ENCODE results near the gene ISLR2. TPM values are rescaled to one million over a fixed set of nuclear protein-coding genes. Genes with fewer than 3 reads are reported as not detected.

The ISLR2 gene
- total RNA-seq, 6 donors from 2014 or later: under 0.01 to 2.5 (median 1.3) TPM; not detected in 3

DNA sequence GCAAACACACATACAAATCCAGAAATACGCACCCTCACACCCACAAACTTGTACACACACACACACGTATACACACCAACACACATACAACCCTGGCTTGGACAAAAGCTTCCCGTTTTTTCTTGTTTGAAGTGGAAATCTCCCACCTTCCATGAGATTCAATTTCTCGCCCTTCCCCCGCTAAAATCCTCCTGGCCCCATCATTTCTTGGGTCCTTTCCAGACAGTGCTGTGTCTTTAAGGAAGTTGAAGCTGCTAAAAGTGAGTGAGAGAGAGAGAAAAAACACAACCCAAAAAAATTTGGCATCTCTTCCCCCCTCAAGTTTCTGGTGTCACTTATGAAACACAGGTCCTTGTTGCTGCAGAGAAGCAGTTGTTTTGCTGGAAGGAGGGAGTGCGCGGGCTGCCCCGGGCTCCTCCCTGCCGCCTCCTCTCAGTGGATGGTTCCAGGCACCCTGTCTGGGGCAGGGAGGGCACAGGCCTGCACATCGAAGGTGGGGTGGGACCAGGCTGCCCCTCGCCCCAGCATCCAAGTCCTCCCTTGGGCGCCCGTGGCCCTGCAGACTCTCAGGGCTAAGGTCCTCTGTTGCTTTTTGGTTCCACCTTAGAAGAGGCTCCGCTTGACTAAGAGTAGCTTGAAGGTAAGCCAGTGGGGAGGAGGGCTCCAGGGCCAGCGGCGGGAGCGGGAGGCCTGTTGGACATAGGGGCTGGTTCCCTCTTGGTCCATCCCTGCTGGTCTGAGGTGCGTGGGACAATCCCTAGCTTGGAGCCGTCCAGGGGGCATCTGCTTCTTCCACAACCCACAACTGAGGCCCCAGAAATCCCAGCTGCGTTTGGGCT is 43.2 kb downstream of the ISLR2 start, which contains the start of gene ISLR:
ISLR (plus strand) TSS at position 331 of the 839 bp plus-strand sequence. CDS start 1,149 bp downstream, outside the sequence.
- H3K27ac ChIP-seq: peak within 1 kb of the TSS; percentile 16 to 80 (median 72)
- 38 to 60% methylated on average over 8 to 20 of the region's 20 CpGs for WGBS, 2 donors
- H3K27me3 ChIP-seq: no peaks in the 10 kb centered on the region
- TF ChIP-seq EP300 (IDR thresholded peaks at IDR 0.05) (no peak), POLR2AphosphoS5 (IDR thresholded peaks at IDR 0.05) (peak in 1 of 2 donors; percentile 28)
- H3K4me1 ChIP-seq: peaks cover 0 to 17% (median 6%) of the 10 kb centered on the region in 4 donors
- ATAC-seq (ENCODE audit: low FRiP score in 2 of 2) (peak; percentile 28 to 59), DNase-seq (peak in 1 of 2 donors; percentile 23)
- H3K9me3 ChIP-seq: no peaks in the 10 kb centered on the region
- peak within 1 kb of the TSS in 3 of 4 donors; percentile 21 to 37 (median 35) for H3K4me3 ChIP-seq
- H3K36me3 ChIP-seq: no peaks in the 10 kb centered on the region

DNA sequence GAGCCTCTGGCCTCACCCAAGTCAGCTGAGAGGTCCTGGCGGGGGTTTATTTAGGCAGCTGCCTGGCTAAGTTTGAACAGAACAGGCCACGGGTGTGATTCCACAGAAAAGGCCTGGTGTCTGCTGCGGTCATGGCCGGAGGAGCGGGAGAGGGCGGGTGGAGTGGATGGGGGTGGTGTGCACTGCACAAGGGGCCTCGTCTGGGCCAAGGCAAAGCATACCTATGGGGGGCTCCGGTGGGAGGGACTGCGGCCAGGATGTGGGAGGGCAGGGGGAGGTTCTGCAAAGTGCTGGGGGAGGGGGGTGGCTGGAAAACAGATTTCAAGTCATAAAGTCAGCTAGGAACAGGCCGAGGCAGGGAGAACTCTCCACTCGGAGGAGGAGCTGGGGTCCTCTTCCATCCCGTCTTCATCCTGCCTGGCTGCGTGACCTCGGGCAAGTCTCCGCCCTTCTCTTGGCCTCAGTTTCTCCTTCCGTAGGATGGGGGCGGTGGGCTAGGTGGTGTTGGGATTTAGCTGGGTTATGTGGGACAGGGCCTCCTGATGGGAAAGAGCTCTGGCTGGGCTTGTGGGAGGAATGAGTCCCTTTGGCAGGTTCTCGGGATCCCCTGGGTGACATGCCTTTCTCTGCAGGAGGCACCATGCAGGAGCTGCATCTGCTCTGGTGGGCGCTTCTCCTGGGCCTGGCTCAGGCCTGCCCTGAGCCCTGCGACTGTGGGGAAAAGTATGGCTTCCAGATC is 44.0 kb downstream of the ISLR2 start:
- Histone ChIP-seq H3K27ac (peak overlapping the region in 3 of 4 donors; percentile 52 to 71 (median 64)), H3K36me3 (no peaks in the 10 kb centered on the region), H3K27me3 (no peaks in the 10 kb centered on the region), H3K4me3 (peak overlapping the region in 3 of 4 donors; percentile 21 to 37 (median 35)), H3K9me3 (no peaks in the 10 kb centered on the region), H3K4me1 (peaks cover 7 to 25% (median 14%) of the 10 kb centered on the region in 4 donors)
- ATAC-seq (ENCODE audit: low FRiP score in 2 of 2): peak; percentile 43 to 71
- peak in 1 of 2 donors; percentile 20 for DNase-seq
- TF ChIP-seq EP300 (IDR thresholded peaks at IDR 0.05): no peak
- TF ChIP-seq POLR2A (IDR thresholded peaks at IDR 0.05): no peak
- 81 to 87% methylated on average over 14 to 19 of the region's 20 CpGs for WGBS, 2 donors

- Histone ChIP-seq H3K27ac (peak overlapping the region in 1 of 4 donors; percentile 64), H3K4me3 (peak overlapping the region in 3 of 4 donors; percentile 21 to 37 (median 35))
- ATAC-seq (ENCODE audit: low FRiP score in 2 of 2): no peak
Observed at GRCh38 chr15:74174958-74175253, 44.5 kb downstream of the ISLR2 start.

GRCh38 chr15:74175271-74176191 is 45.1 kb downstream of the ISLR2 start:
- peaks cover 19 to 36% (median 24%) of the 10 kb centered on the region in 4 donors for H3K4me1 ChIP-seq
- no peaks in the 10 kb centered on the region for H3K9me3 ChIP-seq
- ATAC-seq (ENCODE audit: low FRiP score in 2 of 2): no peak
- H3K4me3 ChIP-seq: no peak overlapping the region
- no peak for TF ChIP-seq POLR2A (IDR thresholded peaks at IDR 0.05)
- no peak for TF ChIP-seq POLR2AphosphoS5 (IDR thresholded peaks at IDR 0.05)
- TF ChIP-seq CTCF (IDR thresholded peaks at IDR 0.05): no peak
- TF ChIP-seq EP300 (IDR thresholded peaks at IDR 0.05): no peak
- H3K27me3 ChIP-seq: no peaks in the 10 kb centered on the region
- WGBS, 2 donors: 90 to 95% methylated on average over 28 to 38 of the region's 45 CpGs
- H3K27ac ChIP-seq: no peak overlapping the region
- DNase-seq: peak; percentile 15 to 82
- no peaks in the 10 kb centered on the region for H3K36me3 ChIP-seq

More at GRCh38 chr15:74174958-74175253, 44.5 kb downstream of the ISLR2 start:
- H3K27me3 ChIP-seq: no peaks in the 10 kb centered on the region
- H3K9me3 ChIP-seq: no peaks in the 10 kb centered on the region
- no peaks in the 10 kb centered on the region for H3K36me3 ChIP-seq
- peak in 1 of 2 donors; percentile 14 for DNase-seq
- WGBS, 2 donors: 87 to 89% methylated on average over 3 to 14 of the region's 14 CpGs
- TF ChIP-seq POLR2A (IDR thresholded peaks at IDR 0.05) (no peak), POLR2AphosphoS5 (IDR thresholded peaks at IDR 0.05) (no peak), EP300 (IDR thresholded peaks at IDR 0.05) (no peak), CTCF (IDR thresholded peaks at IDR 0.05) (no peak)
- peaks cover 12 to 30% (median 19%) of the 10 kb centered on the region in 4 donors for H3K4me1 ChIP-seq

All from upper lobe of left lung (tissue), 6 donors.